Measurements from ENCODE around the gene AIDA. TPM values are rescaled to one million over a fixed set of nuclear protein-coding genes. Genes with fewer than 3 reads are reported as not detected.

Gene AIDA
- total and polyA plus RNA-seq, 5 donors, result 48.5 to 75.9 (median 65.4) TPM

GRCh38 chr1:222652676-222653075, 59.6 kb downstream of the AIDA start:
- intact Hi-C loops (cut with DNase I), result no loop called here
- H3K4me3 ChIP-seq (ENCODE audit: low read length), result no peak overlapping the region
- no peaks in the 10 kb centered on the region for H3K27me3 ChIP-seq (ENCODE audit: control insufficient read depth, insufficient read depth)
- H3K9me3 ChIP-seq (ENCODE audit: control insufficient read depth, low read length), result no peaks in the 10 kb centered on the region
- H3K4me1 ChIP-seq (ENCODE audit: control insufficient read depth, insufficient read depth, low read length), result no peaks in the 10 kb centered on the region
- H3K27ac ChIP-seq (ENCODE audit: low read length), result no peak overlapping the region
- no peak for ATAC-seq
- DNase-seq, result no peak
- WGBS, result 91% methylated on average over 1 of the region's 1 CpG

- Histone ChIP-seq H3K27ac (ENCODE audit: low read length) (peak overlapping the region; percentile 99), H3K4me1 (ENCODE audit: control insufficient read depth, insufficient read depth, low read length) (no peaks in the 10 kb centered on the region), H3K4me3 (ENCODE audit: low read length) (peak overlapping the region; percentile 85), H3K27me3 (ENCODE audit: control insufficient read depth, insufficient read depth) (no peaks in the 10 kb centered on the region), H3K9me3 (ENCODE audit: control insufficient read depth, low read length) (no peaks in the 10 kb centered on the region)
- WGBS, result under 1% methylated on average over 5 of the region's 5 CpGs
- DNase-seq, result no peak
- intact Hi-C loops (cut with DNase I), result loop anchor here in 1 of 4 donors (10.0 kb wide), 1 partner anchor 70 kb away; the partner anchor contains the start of genes AIDA and BROX
- ATAC-seq, result peak; percentile 2 to 13
These were observed 67.7 kb downstream of the AIDA start for GRCh38 chr1:222644636-222644980.

- ATAC-seq, result peak; percentile 100
- intact Hi-C loops (cut with DNase I), result loop anchor here in 1 of 4 donors (10.0 kb wide), 1 partner anchor 71 kb away; the partner anchor contains the start of genes AIDA and BROX
These were observed 68.2 kb downstream of the AIDA start for GRCh38 chr1:222643938-222644635.

GRCh38 chr1:222643606-222643937, 68.7 kb downstream of the AIDA start:
- 6% methylated on average over 10 of the region's 10 CpGs for WGBS
- Histone ChIP-seq H3K27me3 (ENCODE audit: control insufficient read depth, insufficient read depth) (no peaks in the 10 kb centered on the region), H3K4me3 (ENCODE audit: low read length) (peak overlapping the region; percentile 85), H3K9me3 (ENCODE audit: control insufficient read depth, low read length) (no peaks in the 10 kb centered on the region), H3K27ac (ENCODE audit: low read length) (peak overlapping the region; percentile 99), H3K4me1 (ENCODE audit: control insufficient read depth, insufficient read depth, low read length) (no peaks in the 10 kb centered on the region)
- ATAC-seq (peak in 1 of 2 donors; percentile 61), DNase-seq (peak in 2 of 3 donors; percentile 39 to 51)
- intact Hi-C loops (cut with DNase I), result loop anchor here in 1 of 4 donors (10.0 kb wide), 1 partner anchor 71 kb away; the partner anchor contains the start of genes AIDA and BROX

More at GRCh38 chr1:222643938-222644635, 68.2 kb downstream of the AIDA start:
- Histone ChIP-seq H3K27me3 (ENCODE audit: control insufficient read depth, insufficient read depth) (no peaks in the 10 kb centered on the region), H3K4me1 (ENCODE audit: control insufficient read depth, insufficient read depth, low read length) (no peaks in the 10 kb centered on the region), H3K27ac (ENCODE audit: low read length) (peak overlapping the region; percentile 99), H3K9me3 (ENCODE audit: control insufficient read depth, low read length) (no peaks in the 10 kb centered on the region), H3K4me3 (ENCODE audit: low read length) (peak overlapping the region; percentile 85)
- WGBS, result under 1% methylated on average over 42 of the region's 42 CpGs
- DNase-seq, result peak; percentile 98 to 99 (median 99)

DNA sequence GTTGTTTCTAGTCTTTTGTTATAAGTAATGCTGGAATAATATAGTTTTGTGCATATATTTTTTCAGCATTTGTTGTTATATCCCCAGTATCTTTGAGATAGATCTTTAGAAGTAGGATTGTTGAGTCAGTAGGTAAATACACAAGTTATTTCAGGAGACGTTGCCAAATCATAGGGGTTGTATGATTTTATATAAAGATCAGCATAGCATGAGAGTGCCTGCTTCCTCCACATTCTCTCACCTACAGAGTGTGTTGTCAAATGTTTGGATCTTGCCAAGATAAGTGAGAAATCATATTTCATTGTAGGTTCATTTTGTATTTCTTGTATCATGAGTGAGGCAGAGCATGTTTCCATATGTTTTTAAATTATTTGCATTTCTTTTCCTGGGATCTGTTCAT, 69.8 kb downstream of the AIDA start:
- no peak for DNase-seq
- no peak overlapping the region for H3K4me3 ChIP-seq (ENCODE audit: low read length)
- WGBS, result 78% methylated on average over 1 of the region's 1 CpG
- no peaks in the 10 kb centered on the region for H3K4me1 ChIP-seq (ENCODE audit: control insufficient read depth, insufficient read depth, low read length)
- no peak for ATAC-seq
- intact Hi-C loops (cut with DNase I), result loop anchor here in 1 of 4 donors (10.0 kb wide), 1 partner anchor 72 kb away; the partner anchor contains the start of genes AIDA and BROX
- no peak overlapping the region for H3K27ac ChIP-seq (ENCODE audit: low read length)
- H3K27me3 ChIP-seq (ENCODE audit: control insufficient read depth, insufficient read depth), result no peaks in the 10 kb centered on the region
- no peaks in the 10 kb centered on the region for H3K9me3 ChIP-seq (ENCODE audit: control insufficient read depth, low read length)

DNA sequence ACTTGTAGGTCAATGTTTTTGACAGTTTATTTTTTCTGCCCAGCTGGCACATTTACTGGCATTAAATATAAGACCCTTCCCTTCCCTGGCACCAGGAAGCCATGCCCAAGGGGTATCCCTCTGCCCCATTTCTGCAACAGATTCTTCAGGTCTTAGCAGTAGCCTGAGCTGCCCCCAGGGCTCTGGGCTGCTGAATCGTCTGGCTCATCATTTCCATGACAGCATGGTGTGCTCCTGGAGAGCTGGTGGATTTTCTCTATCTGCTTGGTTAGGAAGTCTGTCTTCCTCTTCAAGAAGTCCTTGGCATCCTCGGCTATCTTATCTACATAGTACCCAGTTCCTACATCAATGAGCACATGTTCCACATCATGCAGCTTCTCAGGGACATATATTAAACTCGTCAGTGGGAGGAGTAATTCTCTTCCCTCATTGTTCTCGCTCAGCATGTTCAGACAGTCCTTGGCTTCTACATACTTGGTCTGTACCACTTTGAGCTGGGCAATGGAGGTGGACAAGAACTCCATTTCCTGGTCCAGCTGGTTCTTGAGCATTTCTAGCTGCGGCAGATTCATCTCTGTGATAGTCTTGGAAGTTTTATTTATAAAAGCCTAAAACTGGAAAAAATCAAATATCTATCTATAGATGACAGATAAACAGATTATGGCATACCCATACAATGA, 70.9 kb downstream of the AIDA start:
- 66% methylated on average over 5 of the region's 5 CpGs for WGBS
- no peak for DNase-seq
- no peak overlapping the region for H3K4me3 ChIP-seq (ENCODE audit: low read length)
- H3K27me3 ChIP-seq (ENCODE audit: control insufficient read depth, insufficient read depth), result no peaks in the 10 kb centered on the region
- intact Hi-C loops (cut with DNase I), result loop anchor here in 1 of 4 donors (10.0 kb wide), 1 partner anchor 73 kb away; the partner anchor contains the start of genes AIDA and BROX
- H3K4me1 ChIP-seq (ENCODE audit: control insufficient read depth, insufficient read depth, low read length), result no peaks in the 10 kb centered on the region
- no peak for ATAC-seq
- H3K27ac ChIP-seq (ENCODE audit: low read length), result no peak overlapping the region
- no peaks in the 10 kb centered on the region for H3K9me3 ChIP-seq (ENCODE audit: control insufficient read depth, low read length)

- ATAC-seq (peak; percentile 68 to 78), DNase-seq (peak in 1 of 3 donors; percentile 32)
- H3K4me1 ChIP-seq (ENCODE audit: control insufficient read depth, insufficient read depth, low read length), result no peaks in the 10 kb centered on the region
- no peak overlapping the region for H3K27ac ChIP-seq (ENCODE audit: low read length)
- H3K4me3 ChIP-seq (ENCODE audit: low read length), result no peak overlapping the region
- intact Hi-C loops (cut with DNase I), result loop anchor here (2.0 to 5.0 kb wide), 2 partner anchors 167 to 170 kb away; no protein-coding TSS in a partner anchor
- no peaks in the 10 kb centered on the region for H3K27me3 ChIP-seq (ENCODE audit: control insufficient read depth, insufficient read depth)
- no peaks in the 10 kb centered on the region for H3K9me3 ChIP-seq (ENCODE audit: control insufficient read depth, low read length)
- 46% methylated on average over 7 of the region's 7 CpGs for WGBS
These were observed 77.9 kb downstream of the AIDA start for GRCh38 chr1:222634180-222635013.

DNA sequence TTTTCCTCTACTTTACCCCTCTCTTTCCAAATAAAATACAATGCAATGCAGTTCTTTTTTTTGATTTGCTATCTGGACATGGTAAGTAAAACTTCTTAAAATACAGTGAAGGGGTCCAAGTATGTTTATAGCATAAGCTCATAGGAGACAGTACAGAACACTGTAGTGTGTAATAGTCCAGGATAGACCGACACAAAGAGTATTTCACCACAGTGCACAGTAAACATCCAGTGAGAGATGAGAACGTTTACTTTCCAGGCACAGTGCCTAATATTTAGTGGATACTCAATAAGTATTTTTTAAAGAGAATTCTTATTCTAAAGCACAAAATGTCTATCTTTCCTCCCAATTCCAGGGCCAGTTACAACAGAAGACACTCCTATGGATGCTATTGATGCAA, 79.5 kb downstream of the AIDA start:
- ATAC-seq (no peak), DNase-seq (no peak)
- Histone ChIP-seq H3K4me1 (ENCODE audit: control insufficient read depth, insufficient read depth, low read length) (no peaks in the 10 kb centered on the region), H3K9me3 (ENCODE audit: control insufficient read depth, low read length) (no peaks in the 10 kb centered on the region), H3K27me3 (ENCODE audit: control insufficient read depth, insufficient read depth) (no peaks in the 10 kb centered on the region), H3K27ac (ENCODE audit: low read length) (no peak overlapping the region), H3K4me3 (ENCODE audit: low read length) (no peak overlapping the region)
- intact Hi-C loops (cut with DNase I), result loop anchor here in 2 of 4 donors (5.0 kb wide), 1 partner anchor 165 kb away; no protein-coding TSS in a partner anchor
- WGBS, result 65% methylated on average over 2 of the region's 2 CpGs

DNA sequence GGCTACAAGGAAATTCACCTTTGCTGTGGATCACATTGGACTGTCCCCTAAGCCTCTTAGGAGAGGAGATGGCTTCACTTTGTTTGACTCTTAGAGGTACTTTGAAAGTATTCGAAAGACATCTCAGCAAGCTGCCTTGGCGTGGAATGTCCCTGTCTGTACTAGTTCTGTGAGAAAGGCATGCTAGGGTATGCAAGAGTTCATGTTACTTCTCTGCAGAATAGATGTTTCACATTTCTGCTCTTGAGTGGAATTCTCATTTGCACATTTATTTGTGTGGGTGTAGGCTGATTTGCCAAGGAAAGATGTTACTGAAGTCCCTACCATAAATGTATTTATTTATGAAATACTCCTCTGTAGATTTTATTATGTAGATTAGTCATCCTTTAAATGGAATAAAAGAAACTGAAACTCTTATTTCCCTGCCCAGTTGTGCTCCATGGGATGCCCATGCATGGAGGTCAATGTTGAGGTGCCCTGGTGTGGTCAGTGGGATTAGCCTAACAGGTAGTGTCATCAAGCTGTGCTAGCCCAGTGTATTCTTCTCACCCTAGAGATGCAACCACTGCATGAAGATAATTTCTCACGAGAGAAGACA, 80.6 kb downstream of the AIDA start:
- intact Hi-C loops (cut with DNase I), result loop anchor here in 2 of 4 donors (5.0 kb wide), 1 partner anchor 164 kb away; no protein-coding TSS in a partner anchor
- DNase-seq (no peak), ATAC-seq (no peak)
- Histone ChIP-seq H3K9me3 (ENCODE audit: control insufficient read depth, low read length) (no peaks in the 10 kb centered on the region), H3K27me3 (ENCODE audit: control insufficient read depth, insufficient read depth) (no peaks in the 10 kb centered on the region), H3K4me3 (ENCODE audit: low read length) (no peak overlapping the region), H3K4me1 (ENCODE audit: control insufficient read depth, insufficient read depth, low read length) (no peaks in the 10 kb centered on the region), H3K27ac (ENCODE audit: low read length) (no peak overlapping the region)
- WGBS, result 91% methylated on average over 3 of the region's 3 CpGs

- Histone ChIP-seq H3K4me3 (ENCODE audit: low read length) (no peak overlapping the region), H3K27ac (ENCODE audit: low read length) (no peak overlapping the region), H3K4me1 (ENCODE audit: control insufficient read depth, insufficient read depth, low read length) (no peaks in the 10 kb centered on the region), H3K9me3 (ENCODE audit: control insufficient read depth, low read length) (no peaks in the 10 kb centered on the region), H3K27me3 (ENCODE audit: control insufficient read depth, insufficient read depth) (no peaks in the 10 kb centered on the region)
- DNase-seq (no peak), ATAC-seq (peak in 1 of 2 donors; percentile 19)
- 74% methylated on average over 7 of the region's 7 CpGs for WGBS
- intact Hi-C loops (cut with DNase I), result loop anchor here in 2 of 4 donors (5.0 kb wide), 1 partner anchor 163 kb away; no protein-coding TSS in a partner anchor
These were observed 82.3 kb downstream of the AIDA start for GRCh38 chr1:222629921-222630535.
